IPS-18a (cell line): ENCODE results near the gene AQP12B.
"Not testable (repeated sequence)": the region's sequence is repeated elsewhere in the genome, so short reads cannot be mapped to it uniquely, and the experiment has no call there.

Source experiments
- H3K27ac ChIP-seq: one replicate; pipeline ENCODE4 v1.5.1; 2013; ENCODE audit warnings: low read length
- H3K27me3 ChIP-seq: one replicate; pipeline ENCODE4 v1.6.1; 2013; ENCODE audit warnings: mild to moderate bottlenecking, low read length; ENCODE audit not compliant: control insufficient read depth, insufficient read depth
- H3K36me3 ChIP-seq: one replicate; pipeline ENCODE4 v1.6.1; 2013; ENCODE audit warnings: low read depth, low read length; ENCODE audit not compliant: control insufficient read depth
- H3K4me1 ChIP-seq: one replicate; pipeline ENCODE4 v1.6.1; 2013; ENCODE audit warnings: low read depth, low read length; ENCODE audit not compliant: control insufficient read depth
- H3K4me3 ChIP-seq: one replicate; pipeline ENCODE4 v1.5.1; 2013; ENCODE audit warnings: low read length
- H3K9ac ChIP-seq: one replicate; pipeline ENCODE4 v1.6.1; 2013; ENCODE audit warnings: mild to moderate bottlenecking, low read length, moderate library complexity
- H3K9me3 ChIP-seq: one replicate; pipeline ENCODE4 v1.6.1; 2013; ENCODE audit warnings: low read depth, low read length; ENCODE audit not compliant: control insufficient read depth

Gene AQP12B

GRCh38 chr2:240694304-240694703 lies 11.6 kb upstream of the AQP12B start:
- not testable (repeated sequence) for H3K9me3 ChIP-seq, H3K27ac ChIP-seq, H3K9ac ChIP-seq, H3K4me3 ChIP-seq, H3K27me3 ChIP-seq, H3K36me3 ChIP-seq, H3K4me1 ChIP-seq

- H3K27me3 ChIP-seq, H3K9me3 ChIP-seq, H3K9ac ChIP-seq, H3K4me3 ChIP-seq, H3K4me1 ChIP-seq, H3K36me3 ChIP-seq, H3K27ac ChIP-seq: not testable (repeated sequence)
Observed at GRCh38 chr2:240692583-240693561, 10.2 kb upstream of the AQP12B start.

- not testable (repeated sequence) for H3K27ac ChIP-seq, H3K27me3 ChIP-seq, H3K9ac ChIP-seq, H3K36me3 ChIP-seq, H3K4me1 ChIP-seq, H3K9me3 ChIP-seq, H3K4me3 ChIP-seq
Observed at GRCh38 chr2:240691631-240692420, 9.1 kb upstream of the AQP12B start, which contains the start of gene AQP12A. Gene AQP12A, plus strand, starts transcription at chr2:240691866. Its CDS starts 48 bp downstream, at chr2:240691914.

- not testable (repeated sequence) for H3K27ac ChIP-seq, H3K4me1 ChIP-seq, H3K9me3 ChIP-seq, H3K36me3 ChIP-seq, H3K4me3 ChIP-seq, H3K27me3 ChIP-seq, H3K9ac ChIP-seq
Observed at GRCh38 chr2:240691075-240691427, 8.4 kb upstream of the AQP12B start.

- H3K27me3 ChIP-seq, H3K4me3 ChIP-seq, H3K9ac ChIP-seq, H3K9me3 ChIP-seq, H3K36me3 ChIP-seq, H3K27ac ChIP-seq, H3K4me1 ChIP-seq: not testable (repeated sequence)
Observed at GRCh38 chr2:240690421-240691074, 7.9 kb upstream of the AQP12B start.

- H3K9me3 ChIP-seq, result no peaks in the 10 kb centered on the region
- H3K4me1 ChIP-seq, result no peaks in the 10 kb centered on the region
Observed at GRCh38 chr2:240689975-240690374, 7.3 kb upstream of the AQP12B start.

GRCh38 chr2:240688553-240688919 lies 5.9 kb upstream of the AQP12B start:
- Histone ChIP-seq H3K4me1 (no peaks in the 10 kb centered on the region), H3K27me3 (no peaks in the 10 kb centered on the region), H3K36me3 (no peaks in the 10 kb centered on the region), H3K4me3 (no peak overlapping the region), H3K9ac (no peak overlapping the region), H3K27ac (no peak overlapping the region), H3K9me3 (no peaks in the 10 kb centered on the region)

More at GRCh38 chr2:240689975-240690374, 7.3 kb upstream of the AQP12B start:
- no peak overlapping the region for H3K4me3 ChIP-seq
- no peaks in the 10 kb centered on the region for H3K27me3 ChIP-seq
- no peak overlapping the region for H3K27ac ChIP-seq
- H3K36me3 ChIP-seq, result no peaks in the 10 kb centered on the region
- no peak overlapping the region for H3K9ac ChIP-seq

GRCh38 chr2:240687741-240688552 lies 5.3 kb upstream of the AQP12B start:
- H3K27ac ChIP-seq, result no peak overlapping the region
- H3K4me3 ChIP-seq, result no peak overlapping the region
- H3K9me3 ChIP-seq, result no peaks in the 10 kb centered on the region

GRCh38 chr2:240687045-240687740 lies 4.5 kb upstream of the AQP12B start:
- H3K4me1 ChIP-seq, result no peaks in the 10 kb centered on the region
- H3K27me3 ChIP-seq, result no peaks in the 10 kb centered on the region
- no peaks in the 10 kb centered on the region for H3K36me3 ChIP-seq
- H3K9me3 ChIP-seq, result no peaks in the 10 kb centered on the region
- H3K9ac ChIP-seq, result no peak overlapping the region
- H3K27ac ChIP-seq, result no peak overlapping the region
- H3K4me3 ChIP-seq, result no peak overlapping the region

More at GRCh38 chr2:240687741-240688552, 5.3 kb upstream of the AQP12B start:
- H3K27me3 ChIP-seq, result no peaks in the 10 kb centered on the region
- H3K9ac ChIP-seq, result no peak overlapping the region
- H3K4me1 ChIP-seq, result no peaks in the 10 kb centered on the region
- no peaks in the 10 kb centered on the region for H3K36me3 ChIP-seq

GRCh38 chr2:240686460-240686859 lies 3.8 kb upstream of the AQP12B start:
- Histone ChIP-seq H3K27me3 (no peaks in the 10 kb centered on the region), H3K36me3 (no peaks in the 10 kb centered on the region), H3K9ac (no peak overlapping the region), H3K4me1 (no peaks in the 10 kb centered on the region), H3K9me3 (no peaks in the 10 kb centered on the region), H3K4me3 (no peak overlapping the region), H3K27ac (no peak overlapping the region)
